ACC112 (cell line): Measurements from ENCODE around the gene MAST4.

Experiments
- H2AFZ ChIP-seq: fragments of 200-600 bp; sonication (generic); one replicate; pipeline ENCODE4 v1.6.0; 2017; ENCODE audit warnings: antibody characterized with exemption, low read length; ENCODE audit not compliant: unreplicated experiment
- H3K27ac ChIP-seq: fragments of 200-600 bp; sonication (generic); 2 replicates; pipeline ENCODE4 v1.5.1; 2014; ENCODE audit warnings: low read depth, mild to moderate bottlenecking, antibody characterized with exemption, low read length, moderate library complexity
- H3K27me3 ChIP-seq: fragments of 200-600 bp; sonication (generic); 2 replicates; pipeline ENCODE4 v1.6.1; 2014; ENCODE audit warnings: mild to moderate bottlenecking, antibody characterized with exemption, low read length, moderate library complexity, mixed read lengths; ENCODE audit not compliant: insufficient read depth
- H3K36me3 ChIP-seq: fragments of 200-600 bp; sonication (generic); 2 replicates; pipeline ENCODE4 v1.6.1; 2016; ENCODE audit warnings: mild to moderate bottlenecking, antibody characterized with exemption, low read length, moderate library complexity, mixed read lengths; ENCODE audit not compliant: insufficient read depth
- H3K4me1 ChIP-seq: fragments of 200-600 bp; sonication (generic); one replicate; pipeline ENCODE4 v1.6.1; 2016; ENCODE audit warnings: low read length, mixed read lengths; ENCODE audit not compliant: insufficient read depth, unreplicated experiment, control insufficient read depth
- H3K4me3 ChIP-seq: fragments of 200-600 bp; sonication (generic); 2 replicates; pipeline ENCODE4 v1.5.1; 2014; ENCODE audit warnings: mild to moderate bottlenecking, low read depth, low read length
- H3K79me2 ChIP-seq: fragments of 200-600 bp; sonication (generic); one replicate; pipeline ENCODE4 v1.6.0; 2016; ENCODE audit warnings: low read length; ENCODE audit not compliant: control insufficient read depth, unreplicated experiment, insufficient read depth

Gene MAST4

DNA sequence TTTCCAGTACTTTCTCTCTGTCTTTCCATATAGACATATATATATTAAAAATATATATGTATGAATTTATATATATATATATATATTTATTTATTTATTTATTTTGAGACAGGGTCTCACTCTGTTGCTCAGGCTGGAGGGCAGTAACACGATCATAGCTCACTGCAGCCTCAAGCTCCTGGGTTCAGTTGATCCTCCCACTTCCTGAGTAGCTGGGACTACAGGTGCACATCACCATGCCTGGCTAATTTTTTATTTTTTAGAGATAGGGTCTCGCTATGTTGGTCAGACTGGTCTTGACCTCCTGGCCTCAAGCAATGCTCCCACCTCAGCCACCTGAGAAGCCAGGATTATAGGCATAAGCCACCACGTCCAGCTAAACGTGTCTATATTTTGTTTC lies 390.3 kb downstream of the MAST4 start:
- Histone ChIP-seq H3K4me3 (no peak overlapping the region), H3K27ac (no peak overlapping the region), H3K36me3 (no peaks in the 10 kb centered on the region), H3K79me2 (no peaks in the 10 kb centered on the region), H3K4me1 (peaks cover 3% of the 10 kb centered on the region), H3K27me3 (no peaks in the 10 kb centered on the region), H2AFZ (no peak overlapping the region)

GRCh38 chr5:66987126-66987525 lies 390.9 kb downstream of the MAST4 start:
- no peak overlapping the region for H3K4me3 ChIP-seq
- no peaks in the 10 kb centered on the region for H3K36me3 ChIP-seq
- no peaks in the 10 kb centered on the region for H3K79me2 ChIP-seq
- H2AFZ ChIP-seq = no peak overlapping the region
- H3K27me3 ChIP-seq = no peaks in the 10 kb centered on the region
- no peak overlapping the region for H3K27ac ChIP-seq
- peaks cover 3% of the 10 kb centered on the region for H3K4me1 ChIP-seq

DNA sequence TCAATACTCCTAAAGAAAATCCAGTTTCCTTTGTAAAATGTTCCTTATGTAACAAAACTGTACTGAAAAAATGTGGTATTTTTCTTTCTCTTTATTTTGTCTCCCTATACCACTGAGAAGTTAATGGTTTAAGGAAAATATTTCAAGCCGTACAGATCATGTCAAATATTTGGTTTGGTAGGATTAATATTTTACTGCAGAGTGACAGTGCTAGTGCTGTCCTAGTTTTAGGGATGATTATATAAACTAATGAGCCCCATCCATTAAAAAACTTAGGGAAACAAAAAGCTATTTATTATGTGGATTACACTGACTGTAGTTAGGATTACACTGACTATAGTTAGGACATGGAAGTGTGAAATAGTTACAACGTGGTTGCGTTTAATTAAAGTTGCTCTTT lies 391.3 kb downstream of the MAST4 start:
- Histone ChIP-seq H3K27me3 (no peaks in the 10 kb centered on the region), H3K4me3 (no peak overlapping the region), H3K36me3 (no peaks in the 10 kb centered on the region), H3K4me1 (peaks cover 3% of the 10 kb centered on the region), H2AFZ (no peak overlapping the region), H3K79me2 (no peaks in the 10 kb centered on the region), H3K27ac (no peak overlapping the region)

DNA sequence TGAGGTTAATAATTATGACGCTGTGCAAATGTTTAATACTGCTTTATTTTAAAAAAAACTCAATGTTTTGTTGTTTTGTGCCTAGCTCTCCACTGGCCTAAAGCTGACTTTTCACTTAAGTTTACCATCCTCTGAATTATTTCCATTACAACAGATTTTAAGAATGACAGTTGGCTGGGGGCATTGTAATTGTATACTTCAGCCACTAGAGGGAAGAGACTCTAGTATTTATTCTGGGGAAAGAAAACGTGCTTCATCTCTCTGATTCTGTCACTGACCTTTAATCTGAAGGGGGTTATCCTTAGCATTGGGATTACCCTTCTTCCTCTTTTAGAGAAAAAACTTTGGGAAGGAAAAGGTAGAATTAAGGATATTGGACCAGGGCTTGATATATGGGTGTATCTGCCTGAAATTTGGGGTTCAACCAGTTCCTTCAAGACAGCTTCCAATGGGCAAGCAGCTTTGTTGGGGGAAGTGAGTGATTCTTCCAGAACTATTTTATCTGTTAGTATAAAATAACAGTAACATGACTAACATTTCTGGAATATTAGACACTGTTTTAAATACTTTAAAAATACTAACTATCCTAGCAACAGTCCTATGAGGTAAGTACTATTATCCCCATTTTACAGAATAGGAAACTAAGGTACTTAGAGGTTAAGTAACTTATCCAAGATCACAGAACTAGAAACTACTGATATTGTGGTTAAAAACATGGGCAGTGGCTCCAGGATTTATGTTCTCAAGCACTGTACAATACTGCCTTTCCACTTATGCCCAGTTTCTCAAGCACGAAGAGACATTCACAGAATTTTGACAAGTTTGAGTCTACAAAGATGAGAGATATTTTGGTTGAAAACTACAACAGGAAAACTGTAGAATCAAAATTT lies 392.0 kb downstream of the MAST4 start:
- Histone ChIP-seq H3K4me3 (no peak overlapping the region), H3K27me3 (no peaks in the 10 kb centered on the region), H2AFZ (no peak overlapping the region), H3K36me3 (no peaks in the 10 kb centered on the region), H3K4me1 (peaks cover 3% of the 10 kb centered on the region), H3K79me2 (no peaks in the 10 kb centered on the region), H3K27ac (no peak overlapping the region)

DNA sequence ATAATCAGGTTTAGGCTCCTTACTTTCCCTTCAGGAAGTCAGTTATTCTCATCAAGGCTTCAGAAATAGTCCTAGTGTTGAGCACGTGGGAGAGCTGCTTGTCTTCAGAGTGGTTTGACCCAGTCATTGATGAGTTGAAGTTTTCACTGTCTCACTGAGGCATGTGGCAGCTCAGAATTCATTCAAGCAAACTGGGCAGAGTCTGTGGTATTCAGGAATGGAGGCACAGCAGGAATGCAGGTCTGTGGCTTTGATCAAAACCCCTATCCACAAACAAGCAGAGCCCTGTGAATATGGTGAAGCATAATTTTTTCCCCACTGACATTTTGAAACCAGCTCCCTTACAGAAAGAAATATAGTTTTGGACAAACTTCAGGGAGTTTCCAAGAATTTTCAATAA lies 393.1 kb downstream of the MAST4 start:
- H3K27me3 ChIP-seq = no peaks in the 10 kb centered on the region
- peaks cover 3% of the 10 kb centered on the region for H3K4me1 ChIP-seq
- no peaks in the 10 kb centered on the region for H3K79me2 ChIP-seq
- no peak overlapping the region for H3K4me3 ChIP-seq
- H3K36me3 ChIP-seq = no peaks in the 10 kb centered on the region
- H2AFZ ChIP-seq = no peak overlapping the region
- H3K27ac ChIP-seq = no peak overlapping the region

- H3K27me3 ChIP-seq = no peaks in the 10 kb centered on the region
- no peak overlapping the region for H3K27ac ChIP-seq
- H2AFZ ChIP-seq = no peak overlapping the region
- H3K36me3 ChIP-seq = no peaks in the 10 kb centered on the region
- peaks cover 3% of the 10 kb centered on the region for H3K4me1 ChIP-seq
- no peak overlapping the region for H3K4me3 ChIP-seq
- H3K79me2 ChIP-seq = no peaks in the 10 kb centered on the region
These were observed 393.6 kb downstream of the MAST4 start for GRCh38 chr5:66989781-66990180.

DNA sequence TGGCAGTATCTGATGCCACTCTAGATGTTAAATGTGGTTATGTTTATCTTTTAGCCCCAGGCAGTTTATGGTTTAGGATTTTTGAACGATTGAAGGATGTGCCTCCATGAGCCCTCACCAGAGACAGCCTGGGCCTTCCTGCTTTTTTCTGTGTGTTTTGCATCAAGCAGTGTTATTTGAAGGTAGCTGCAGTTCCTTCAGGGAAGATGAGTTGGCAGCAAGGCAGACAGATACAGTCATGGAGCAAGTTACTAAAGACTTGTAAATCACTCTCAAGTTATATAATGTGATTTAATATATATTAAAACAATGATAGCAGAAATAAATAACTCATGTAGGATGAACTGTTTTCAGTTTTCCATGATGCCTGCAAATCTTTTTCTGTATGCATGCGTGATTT lies 395.6 kb downstream of the MAST4 start:
- no peak overlapping the region for H2AFZ ChIP-seq
- H3K27ac ChIP-seq = no peak overlapping the region
- no peaks in the 10 kb centered on the region for H3K36me3 ChIP-seq
- no peaks in the 10 kb centered on the region for H3K27me3 ChIP-seq
- H3K4me1 ChIP-seq = peaks cover 3% of the 10 kb centered on the region
- no peak overlapping the region for H3K4me3 ChIP-seq
- no peaks in the 10 kb centered on the region for H3K79me2 ChIP-seq

DNA sequence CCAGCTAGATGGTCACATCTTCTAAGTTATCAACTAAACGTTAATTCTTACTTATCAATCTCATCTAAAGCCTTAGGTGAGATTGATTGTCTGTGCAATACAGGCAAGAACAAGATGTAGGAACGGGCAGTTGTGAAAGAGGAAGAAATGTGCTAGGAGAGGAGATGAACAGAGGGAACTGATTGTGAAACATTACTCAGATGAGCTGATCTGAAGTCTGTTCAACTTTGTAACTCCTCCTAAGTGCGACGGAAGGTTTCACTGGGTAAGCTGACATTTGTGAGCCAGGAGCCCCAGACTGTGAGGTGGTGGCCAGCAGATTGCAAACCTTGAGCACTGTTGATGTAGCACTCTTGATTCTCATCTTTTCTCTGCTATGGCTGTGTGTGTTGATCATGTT lies 396.4 kb downstream of the MAST4 start:
- H3K27me3 ChIP-seq = no peaks in the 10 kb centered on the region
- no peak overlapping the region for H3K27ac ChIP-seq
- H3K79me2 ChIP-seq = no peaks in the 10 kb centered on the region
- H3K4me3 ChIP-seq = no peak overlapping the region
- no peaks in the 10 kb centered on the region for H3K36me3 ChIP-seq
- peaks cover under 1% of the 10 kb centered on the region for H3K4me1 ChIP-seq
- H2AFZ ChIP-seq = no peak overlapping the region

DNA sequence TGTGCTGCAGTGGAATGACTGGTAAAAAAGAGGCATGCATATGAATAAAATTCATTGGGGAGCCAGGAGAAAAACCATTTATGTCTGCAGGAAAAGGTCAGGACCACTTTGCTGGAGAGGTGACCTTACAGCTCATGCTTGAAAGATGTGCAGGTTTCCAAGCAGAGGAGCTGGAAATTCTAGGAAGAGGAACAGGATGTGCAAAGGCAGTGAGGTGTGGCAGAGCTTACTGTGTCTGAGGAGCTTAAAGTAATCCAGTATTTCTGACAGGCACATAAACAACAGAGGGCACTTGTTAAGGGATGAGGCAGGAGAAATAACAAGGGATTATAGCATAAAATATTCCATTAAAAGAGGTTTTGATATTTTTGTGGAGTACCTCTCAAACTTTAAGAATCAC lies 397.3 kb downstream of the MAST4 start:
- H3K79me2 ChIP-seq = no peaks in the 10 kb centered on the region
- H3K4me3 ChIP-seq = no peak overlapping the region
- no peaks in the 10 kb centered on the region for H3K27me3 ChIP-seq
- no peaks in the 10 kb centered on the region for H3K4me1 ChIP-seq
- H3K36me3 ChIP-seq = no peaks in the 10 kb centered on the region
- H3K27ac ChIP-seq = no peak overlapping the region
- no peak overlapping the region for H2AFZ ChIP-seq

DNA sequence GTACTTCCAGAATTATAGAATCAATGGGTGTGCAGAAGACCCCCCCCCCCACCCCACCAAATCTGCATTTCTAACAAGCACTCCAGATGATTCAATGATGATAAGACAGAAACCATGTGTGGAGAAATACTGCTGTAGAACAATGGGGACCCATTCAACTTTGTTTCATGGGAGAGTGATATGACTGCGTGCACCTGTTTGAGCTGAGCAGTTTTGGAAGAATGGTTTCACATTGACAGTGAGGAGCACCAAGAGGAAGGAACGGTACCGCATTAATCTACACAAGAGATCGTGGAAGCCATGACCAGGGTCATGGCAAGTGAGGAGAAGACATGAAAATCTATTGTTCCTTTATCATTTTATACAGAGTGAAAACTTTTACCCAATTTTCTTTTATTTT lies 397.7 kb downstream of the MAST4 start:
- no peaks in the 10 kb centered on the region for H3K79me2 ChIP-seq
- H3K4me3 ChIP-seq = no peak overlapping the region
- no peaks in the 10 kb centered on the region for H3K27me3 ChIP-seq
- no peaks in the 10 kb centered on the region for H3K36me3 ChIP-seq
- H3K27ac ChIP-seq = no peak overlapping the region
- no peak overlapping the region for H2AFZ ChIP-seq
- no peaks in the 10 kb centered on the region for H3K4me1 ChIP-seq

DNA sequence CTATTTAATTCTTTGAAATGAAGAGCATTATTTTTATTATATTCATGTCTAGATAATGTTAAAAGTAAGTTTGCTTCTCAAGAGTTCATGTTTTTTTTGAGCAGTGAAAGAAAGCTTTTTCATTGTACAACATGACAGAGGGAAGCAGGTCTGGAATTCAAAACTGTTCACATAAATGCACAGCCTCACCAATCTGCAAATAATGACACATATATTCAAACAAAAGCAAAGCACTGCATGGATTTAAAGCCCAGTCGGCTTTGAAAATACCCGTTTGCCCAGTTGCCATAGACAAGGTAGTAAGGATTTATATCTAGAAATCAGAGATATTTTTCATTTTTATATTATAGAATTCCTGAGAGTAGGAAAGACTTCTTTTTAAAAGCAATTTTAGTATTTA lies 398.6 kb downstream of the MAST4 start:
- no peaks in the 10 kb centered on the region for H3K27me3 ChIP-seq
- no peaks in the 10 kb centered on the region for H3K36me3 ChIP-seq
- no peaks in the 10 kb centered on the region for H3K4me1 ChIP-seq
- no peak overlapping the region for H3K27ac ChIP-seq
- H3K79me2 ChIP-seq = no peaks in the 10 kb centered on the region
- H2AFZ ChIP-seq = no peak overlapping the region
- H3K4me3 ChIP-seq = no peak overlapping the region
